HepG2 (cell line): Measurements from ENCODE around the gene PELI3. TPM values are rescaled to one million over a fixed set of nuclear protein-coding genes. Genes with fewer than 3 reads are reported as not detected.
A peak's percentile ranks its signal among the peaks of the same experiment; 100 is the strongest.

Source experiments
- ARNT2 ChIP-seq: sonication (generic); formaldehyde crosslinking; IDR thresholded peaks from 2 replicates; pipeline ENCODE4 v1.8.0; 2022; ENCODE audit warnings: mild to moderate bottlenecking, low read depth, missing genetic modification reagents, moderate library complexity
- FIP1L1 ChIP-seq: fragments of 200-400 bp; formaldehyde crosslinking; IDR thresholded peaks from 2 replicates; pipeline ENCODE4 v1.6.1; 2018; ENCODE audit warnings: low read depth, mild to moderate bottlenecking, low read length, moderate library complexity, borderline replicate concordance; ENCODE audit not compliant: insufficient read depth
- HBP1 ChIP-seq: IDR thresholded peaks from 2 replicates; pipeline ENCODE4 v1.6.1; 2016; ENCODE audit warnings: low read depth, control low read depth
- HDAC1 ChIP-seq: sonication (generic); formaldehyde crosslinking; IDR thresholded peaks from 2 replicates; pipeline ENCODE4 v1.5.1; 2020; ENCODE audit warnings: mild to moderate bottlenecking, missing genetic modification reagents
- IKZF1 ChIP-seq: fragments of 450-650 bp; IDR thresholded peaks from 2 replicates; pipeline ENCODE4 v1.7.1; 2016
- PAX8 ChIP-seq: sonication (generic); formaldehyde crosslinking; IDR thresholded peaks from 2 replicates; pipeline ENCODE4 v1.8.0; 2022; ENCODE audit warnings: mild to moderate bottlenecking, missing genetic modification reagents, borderline replicate concordance
- SCMH1 ChIP-seq: sonication (generic); formaldehyde crosslinking; IDR thresholded peaks from 2 replicates; pipeline ENCODE4 v1.9.0; 2021; ENCODE audit warnings: missing genetic modification reagents, mild to moderate bottlenecking, borderline replicate concordance
- SRF ChIP-seq: IDR thresholded peaks from 2 replicates; pipeline ENCODE4 v1.6.1; 2011; ENCODE audit warnings: mild to moderate bottlenecking, low read depth, low read length, moderate library complexity
- SRY ChIP-seq: sonication (generic); formaldehyde crosslinking; IDR thresholded peaks from 2 replicates; pipeline ENCODE4 v1.8.0; 2022; ENCODE audit warnings: mild to moderate bottlenecking, missing genetic modification reagents
- USF2 ChIP-seq, 2 experiments: sonication (generic) in 1 of 2; formaldehyde crosslinking in 1 of 2; IDR thresholded peaks; 2 replicates each; pipeline versions ENCODE4 v1.5.1 to v1.6.1; 2011 to 2020; ENCODE audit warnings: borderline replicate concordance in 1 of 2, low read depth in 1 of 2, low read length in 1 of 2, mild to moderate bottlenecking in 1 of 2, missing genetic modification reagents in 1 of 2, moderate library complexity in 1 of 2
- YEATS4 ChIP-seq: sonication (generic); formaldehyde crosslinking; IDR thresholded peaks from 2 replicates; pipeline ENCODE4 v1.4.0; 2020; ENCODE audit warnings: missing genetic modification reagents, borderline replicate concordance
- ZBTB14 ChIP-seq: sonication (generic); formaldehyde crosslinking; IDR thresholded peaks from 2 replicates; pipeline ENCODE4 v1.4.0; 2020; ENCODE audit warnings: missing genetic modification reagents
- ZNF10 ChIP-seq: sonication (generic); formaldehyde crosslinking; IDR thresholded peaks from 2 replicates; pipeline ENCODE4 v1.4.0; 2020; ENCODE audit warnings: mild to moderate bottlenecking, low read depth, missing genetic modification reagents, borderline replicate concordance
- ZNF251 ChIP-seq: sonication (generic); formaldehyde crosslinking; IDR thresholded peaks from 2 replicates; pipeline ENCODE4 v1.9.0; 2021; ENCODE audit warnings: mild to moderate bottlenecking, missing genetic modification reagents
- ZNF296 ChIP-seq: sonication (generic); formaldehyde crosslinking; conservative IDR thresholded peaks from 2 replicates; pipeline ENCODE4 v1.5.0; 2020; ENCODE audit warnings: mild to moderate bottlenecking, missing genetic modification reagents
- ZNF30 ChIP-seq: sonication (generic); formaldehyde crosslinking; IDR thresholded peaks from 2 replicates; pipeline ENCODE4 v1.5.0; 2020; ENCODE audit warnings: mild to moderate bottlenecking, missing genetic modification reagents
- ZNF501 ChIP-seq: sonication (generic); formaldehyde crosslinking; IDR thresholded peaks from 2 replicates; pipeline ENCODE4 v1.5.1; 2020; ENCODE audit warnings: mild to moderate bottlenecking, moderate library complexity, missing genetic modification reagents
- ZNF512 ChIP-seq: sonication (generic); formaldehyde crosslinking; IDR thresholded peaks from 2 replicates; pipeline ENCODE4 v1.4.0; 2020; ENCODE audit warnings: mild to moderate bottlenecking, missing genetic modification reagents
- ZNF644 ChIP-seq: IDR thresholded peaks from 2 replicates; pipeline ENCODE4 v1.6.1; 2016; ENCODE audit warnings: low read depth
- ZNF749 ChIP-seq: sonication (generic); formaldehyde crosslinking; IDR thresholded peaks from 2 replicates; pipeline ENCODE4 v1.8.0; 2022; ENCODE audit warnings: mild to moderate bottlenecking, missing genetic modification reagents, moderate library complexity, borderline replicate concordance
- ZSCAN5A ChIP-seq: sonication (generic); formaldehyde crosslinking; IDR thresholded peaks from 2 replicates; pipeline ENCODE4 v1.8.0; 2022; ENCODE audit warnings: mild to moderate bottlenecking, missing genetic modification reagents, borderline replicate concordance
- polyA plus RNA-seq, 8 experiments: library from polyadenylated mRNA; depleted of rRNA in 3 of 8; stranded (reverse) in 7 of 8; unstranded in 1 of 8; fragments of >200 nt; fragmentation: Illumina TruSeq in 4 of 8; extraction: Trizol in 4 of 8; gene quantifications; 2 replicates each; pipeline versions ENCODE4 v1.2.1 to v1.2.3, GENCODE V29; 2011 to 2016; ENCODE audit warnings: low read depth in 4 of 8, missing spikeins in 1 of 8, mixed read lengths in 1 of 8; ENCODE audit not compliant: insufficient read depth in 1 of 8
- total RNA-seq, 5 experiments: library from RNA; depleted of rRNA; stranded (reverse); fragments of >200 nt; fragmentation: Illumina TruSeq; extraction: Trizol; gene quantifications; 2 replicates each; pipeline ENCODE4 v1.2.3, GENCODE V29; 2016; ENCODE audit warnings: low read depth in 1 of 5

Gene PELI3
- total and polyA plus RNA-seq, 2 of the 13 experiments (the other 11 are each of a cell fraction or from before 2014, with no cell fraction given), result 2.0 to 4.0 TPM

- TF ChIP-seq YEATS4 (peak; percentile 100), ZNF10 (CRISPR knock-in tag) (peak; percentile 100), ZNF296 (CRISPR knock-in tag) (peak; percentile 100), ZBTB14 (CRISPR knock-in tag) (peak; percentile 94), PAX8 (peak; percentile 100), ZNF644 (CRISPR knock-in tag) (peak; percentile 100), ZNF501 (CRISPR knock-in tag) (peak; percentile 100), FIP1L1 (peak; percentile 76; the same call in 1 of the 2 replicates), HBP1 (peak; percentile 100), ZSCAN5A (CRISPR knock-in tag) (peak; percentile 100), ZNF30 (CRISPR knock-in tag) (peak; percentile 100), USF2 (IDR thresholded peaks at IDR 0.05; ENCODE audit: low read depth, low read length) (no peak), USF2 (CRISPR knock-in tag; IDR thresholded peaks at IDR 0.05; ENCODE audit: borderline replicate concordance) (peak; percentile 93), ZNF749 (CRISPR knock-in tag) (peak; percentile 100), HDAC1 (CRISPR knock-in tag) (peak; percentile 100), ZNF251 (peak; percentile 100), ZNF512 (CRISPR knock-in tag) (peak; percentile 99), SCMH1 (CRISPR knock-in tag) (peak; percentile 100), IKZF1 (no peak), SRY (peak; percentile 100), SRF (no peak), ARNT2 (CRISPR knock-in tag) (peak; percentile 100)
Measured at GRCh38 chr11:66421492-66422205, 45.1 kb upstream of the PELI3 start (continued).
